HEK293 (cell line): ENCODE data around the gene GSPT1.

Experiments
- ATF2 ChIP-seq: fragments of 450-650 bp; formaldehyde crosslinking; IDR thresholded peaks from 2 replicates; pipeline ENCODE4 v1.5.1; 2016; ENCODE audit warnings: missing biosample characterization, missing genetic modification characterization, low read depth
- SP7 ChIP-seq: fragments of 450-650 bp; formaldehyde crosslinking; IDR thresholded peaks from 2 replicates; pipeline ENCODE4 v1.5.1; 2016; ENCODE audit warnings: missing biosample characterization, missing genetic modification characterization
- ZBTB44 ChIP-seq: fragments of 450-650 bp; IDR thresholded peaks from 2 replicates; pipeline ENCODE4 v1.5.1; 2018; ENCODE audit warnings: missing biosample characterization, mild to moderate bottlenecking, missing genetic modification characterization
- ZNF211 ChIP-seq: fragments of 450-650 bp; formaldehyde crosslinking; IDR thresholded peaks from 2 replicates; pipeline ENCODE4 v1.5.1; 2016; ENCODE audit warnings: low read depth, missing biosample characterization, missing genetic modification characterization
- ZNF274 ChIP-seq, 2 experiments: fragments of 200-500 bp in 1 of 2; fragments of 450-650 bp in 1 of 2; sonication (Bioruptor generic) in 1 of 2; formaldehyde crosslinking in 1 of 2; IDR thresholded peaks; 2 replicates each; pipeline versions ENCODE4 v1.5.1 to v1.6.1; 2014 to 2016; ENCODE audit warnings: borderline replicate concordance in 1 of 2, inconsistent platforms in 1 of 2, low read length in 1 of 2, missing biosample characterization in 1 of 2, missing genetic modification characterization in 1 of 2

DNA sequence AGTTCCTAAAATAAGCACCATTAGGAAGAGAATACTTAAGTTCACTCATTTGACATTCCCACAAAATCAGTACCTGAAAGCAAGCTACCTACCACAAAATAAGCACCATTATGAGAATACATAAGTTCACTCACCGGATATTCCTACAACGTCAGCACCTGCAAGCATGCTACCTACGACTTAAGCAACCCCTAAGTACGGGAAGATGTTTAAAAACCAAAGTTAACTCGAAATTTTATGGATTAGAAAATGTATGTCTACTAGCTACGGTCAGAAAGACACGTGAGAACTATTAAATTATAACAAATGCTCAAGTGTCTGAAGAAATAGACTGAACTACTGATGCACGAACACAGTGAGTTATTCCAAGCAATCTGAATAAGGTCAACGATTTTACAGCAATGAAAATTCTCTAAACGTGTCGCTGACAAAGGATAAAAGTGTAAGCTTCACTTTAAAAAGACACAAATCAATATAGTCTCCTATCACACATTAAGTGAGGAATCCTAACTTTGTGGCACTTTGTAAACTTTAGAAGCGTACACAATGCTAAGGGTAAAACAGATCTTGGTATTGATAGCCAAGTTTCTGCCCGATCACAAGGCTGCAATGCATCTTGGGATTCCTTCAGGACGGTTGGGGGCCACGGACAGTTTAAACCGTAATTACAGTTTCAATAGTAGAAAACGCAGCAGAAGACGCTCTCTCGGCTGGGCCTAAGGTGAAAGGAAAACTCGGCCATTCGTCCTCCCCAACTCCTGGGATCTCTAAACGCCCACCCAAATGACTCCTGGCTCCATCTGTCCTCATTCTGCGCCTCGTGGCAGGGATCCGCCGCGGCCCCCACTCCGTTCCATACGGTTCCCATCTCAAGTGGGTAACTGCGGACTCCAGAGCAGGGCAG, 1.3 kb downstream of the GSPT1 start:
- TF ChIP-seq SP7 (peak; percentile 25; the same call in 1 of the 2 replicates), ATF2 (tag by site-specific recombination) (no peak), ZNF211 (tag by site-specific recombination) (no peak), ZNF274 (IDR thresholded peaks at IDR 0.05; ENCODE audit: low read length) (no peak), ZNF274 (tag by site-specific recombination; IDR thresholded peaks at IDR 0.05; ENCODE audit: borderline replicate concordance) (no peak), ZBTB44 (no peak)
